ENCODE results near the gene PRRT1B.

DNA sequence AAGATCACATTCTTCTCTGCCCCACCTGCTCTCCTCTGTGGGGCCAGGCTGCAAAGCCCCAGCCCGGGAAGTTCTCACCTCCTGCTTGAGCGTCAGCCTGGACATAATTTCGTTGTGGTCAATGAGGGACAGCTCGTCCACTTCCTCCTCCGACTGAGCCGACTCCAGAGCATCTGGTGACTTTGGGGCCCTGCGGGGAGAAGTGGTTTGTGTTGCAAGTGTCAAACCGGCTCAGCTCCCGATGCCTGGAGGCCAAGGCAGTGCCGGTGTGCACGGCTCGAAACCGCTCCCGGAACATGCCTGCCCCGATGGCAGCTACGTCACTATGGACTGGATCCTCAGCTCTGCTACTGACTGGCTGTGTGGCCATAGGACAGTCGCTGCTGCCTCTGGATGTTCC, 52.8 kb downstream of the PRRT1B start:
- TF ChIP-seq ZNF274 (IDR thresholded peaks at IDR 0.05; ENCODE audit: low read depth, low read length) (no peak), YY1 (IDR thresholded peaks at IDR 0.05; ENCODE audit: insufficient read depth, insufficient read length) (no peak), SUZ12 (IDR thresholded peaks at IDR 0.05; ENCODE audit: extremely low read depth, insufficient read depth, insufficient read length) (no peak)
